ENCODE data around the gene CDH4. TPM values are rescaled to one million over a fixed set of nuclear protein-coding genes. Genes with fewer than 3 reads are reported as not detected.

The CDH4 gene
- total and polyA plus RNA-seq, 10 donors = 0.30 to 20.1 (median 7.7) TPM

DNA sequence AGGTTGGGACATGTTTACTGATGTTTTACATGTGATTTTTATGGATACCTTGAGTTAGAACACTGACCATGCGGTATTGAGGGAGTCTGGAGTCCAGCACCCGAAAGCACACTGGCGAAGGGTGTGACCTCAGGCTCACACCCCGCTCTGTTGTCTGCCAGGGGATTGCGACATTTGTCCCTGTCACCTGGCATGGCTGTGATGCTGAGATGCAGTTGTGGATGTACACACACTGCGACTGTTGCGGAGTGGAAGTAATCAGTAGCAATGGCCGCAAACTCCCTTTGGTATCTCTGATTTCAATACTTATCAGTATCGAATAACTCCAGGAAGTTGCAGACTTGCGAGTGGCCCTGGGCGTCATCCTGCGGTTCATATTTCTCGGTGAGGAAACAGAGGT lies 43.2 kb downstream of the CDH4 start:
- WGBS, 5 donors = 72 to 87% (median 81%) methylated on average over 13 of the region's 13 CpGs
- TF ChIP-seq, protein P1, sequence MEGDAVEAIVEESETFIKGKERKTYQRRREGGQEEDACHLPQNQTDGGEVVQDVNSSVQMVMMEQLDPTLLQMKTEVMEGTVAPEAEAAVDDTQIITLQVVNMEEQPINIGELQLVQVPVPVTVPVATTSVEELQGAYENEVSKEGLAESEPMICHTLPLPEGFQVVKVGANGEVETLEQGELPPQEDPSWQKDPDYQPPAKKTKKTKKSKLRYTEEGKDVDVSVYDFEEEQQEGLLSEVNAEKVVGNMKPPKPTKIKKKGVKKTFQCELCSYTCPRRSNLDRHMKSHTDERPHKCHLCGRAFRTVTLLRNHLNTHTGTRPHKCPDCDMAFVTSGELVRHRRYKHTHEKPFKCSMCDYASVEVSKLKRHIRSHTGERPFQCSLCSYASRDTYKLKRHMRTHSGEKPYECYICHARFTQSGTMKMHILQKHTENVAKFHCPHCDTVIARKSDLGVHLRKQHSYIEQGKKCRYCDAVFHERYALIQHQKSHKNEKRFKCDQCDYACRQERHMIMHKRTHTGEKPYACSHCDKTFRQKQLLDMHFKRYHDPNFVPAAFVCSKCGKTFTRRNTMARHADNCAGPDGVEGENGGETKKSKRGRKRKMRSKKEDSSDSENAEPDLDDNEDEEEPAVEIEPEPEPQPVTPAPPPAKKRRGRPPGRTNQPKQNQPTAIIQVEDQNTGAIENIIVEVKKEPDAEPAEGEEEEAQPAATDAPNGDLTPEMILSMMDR (IDR thresholded peaks at IDR 0.05 in 8 of 11, conservative IDR thresholded peaks at IDR 0.05 in 3 of 11) = no peak
- no peak for TF ChIP-seq POLR2A (IDR thresholded peaks at IDR 0.05)
- peak in 1 of 3 donors; percentile 24 for TF ChIP-seq POLR2AphosphoS5 (IDR thresholded peaks at IDR 0.05)
- no peaks in the 10 kb centered on the region for H3K27me3 ChIP-seq (replicated peaks in 1 of 7)
- H3K4me3 ChIP-seq = peak overlapping the region in 1 of 8 donors; percentile 11
- peaks cover 0 to 60% (median 0%) of the 10 kb centered on the region in 8 donors for H3K9me3 ChIP-seq
- no peak for DNase-seq
- H3K27ac ChIP-seq = peak overlapping the region in 6 of 8 donors; percentile 32 to 75 (median 69)
- intact Hi-C loops (cut with DNase I; ENCODE audit: low total_unique reads) = no loop called here
- no peaks in the 10 kb centered on the region for H3K36me3 ChIP-seq
- H3K4me1 ChIP-seq = peaks cover 0 to 19% (median 0%) of the 10 kb centered on the region in 6 donors

DNA sequence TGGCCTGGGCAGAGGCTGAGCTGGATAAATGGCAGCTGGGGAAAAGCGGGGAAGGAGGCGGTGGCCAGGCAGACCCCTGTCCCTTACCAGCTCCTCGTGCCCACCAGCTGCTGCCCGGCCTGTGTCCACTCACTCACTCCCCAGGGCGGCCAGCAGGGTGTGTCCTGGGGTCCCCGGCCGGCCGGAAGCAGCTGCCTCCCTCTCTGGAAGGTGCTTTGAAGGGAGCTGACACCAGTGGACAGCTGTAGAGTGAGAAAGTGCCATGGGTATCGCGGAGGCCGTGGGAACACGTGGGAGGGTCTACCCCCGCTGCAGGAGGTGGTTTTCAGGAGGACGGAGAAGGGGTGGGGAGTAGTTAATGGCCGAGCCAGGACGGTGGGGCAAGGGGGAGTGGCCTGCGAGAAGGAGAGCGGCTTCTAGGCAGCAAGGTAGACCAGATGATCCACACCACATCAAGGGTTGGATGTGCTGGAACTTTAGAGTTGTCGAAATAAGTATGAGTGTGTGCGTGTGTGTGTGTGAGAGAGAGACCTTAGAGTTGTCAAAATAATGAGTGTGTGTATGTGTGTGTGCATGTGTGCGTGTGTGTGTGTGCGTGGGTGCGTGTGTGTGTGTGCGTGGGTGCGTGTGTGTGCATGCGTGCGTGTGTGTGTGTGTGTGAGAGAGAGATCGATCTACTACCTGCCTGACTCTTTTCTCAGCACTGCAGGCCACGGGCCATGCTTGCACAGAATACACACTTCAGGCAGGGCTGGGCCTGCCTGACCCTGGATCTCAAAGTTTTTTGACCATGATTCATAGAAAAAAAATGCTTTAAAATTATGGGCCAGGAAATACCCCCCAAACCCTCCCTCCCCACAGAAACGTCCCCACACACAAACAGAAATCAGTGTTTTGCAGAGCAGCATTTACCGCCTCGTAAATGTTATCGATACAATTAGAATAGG lies 43.9 kb downstream of the CDH4 start:
- 64 to 74% (median 69%) methylated on average over 33 of the region's 33 CpGs for WGBS, 5 donors
- TF ChIP-seq, protein P1 (IDR thresholded peaks at IDR 0.05 in 8 of 11, conservative IDR thresholded peaks at IDR 0.05 in 3 of 11) = peak in 1 of 11 experiments; percentile 16
- TF ChIP-seq POLR2AphosphoS5 (IDR thresholded peaks at IDR 0.05) (peak in 2 of 3 donors; percentile 28 to 42), POLR2A (IDR thresholded peaks at IDR 0.05) (no peak)
- peaks cover 0 to 19% (median 0%) of the 10 kb centered on the region in 6 donors for H3K4me1 ChIP-seq
- peak; percentile 71 for DNase-seq
- intact Hi-C loops (cut with DNase I; ENCODE audit: low total_unique reads) = no loop called here
- H3K27me3 ChIP-seq (replicated peaks in 1 of 7) = no peaks in the 10 kb centered on the region
- peaks cover 0 to 58% (median 0%) of the 10 kb centered on the region in 8 donors for H3K9me3 ChIP-seq
- peak overlapping the region in 1 of 8 donors; percentile 11 for H3K4me3 ChIP-seq
- H3K27ac ChIP-seq = peak overlapping the region in 6 of 8 donors; percentile 32 to 75 (median 69)
- no peaks in the 10 kb centered on the region for H3K36me3 ChIP-seq

DNA sequence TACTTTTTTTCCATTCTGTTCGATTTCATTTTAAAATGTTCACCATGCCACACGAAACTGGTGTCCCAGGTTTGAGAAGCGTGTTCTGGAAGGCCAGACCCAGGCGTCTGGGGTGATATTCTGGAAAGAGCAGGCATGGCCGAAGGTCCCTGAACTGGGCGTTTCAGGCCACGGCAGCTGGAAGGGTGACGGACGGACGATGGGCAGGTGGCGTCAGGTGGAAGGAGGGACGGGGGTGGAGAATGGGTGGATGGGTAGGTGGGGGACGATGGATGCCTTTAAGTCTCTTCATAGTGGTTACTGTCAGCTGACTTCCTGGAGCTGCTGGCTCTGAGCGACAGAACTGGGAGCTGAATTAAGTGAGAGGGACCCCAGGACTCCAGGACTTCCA lies 44.6 kb downstream of the CDH4 start:
- intact Hi-C loops (cut with DNase I; ENCODE audit: low total_unique reads) = no loop called here
- H3K4me1 ChIP-seq = peaks cover 0 to 19% (median 0%) of the 10 kb centered on the region in 6 donors
- H3K9me3 ChIP-seq = peaks cover 0 to 53% (median 0%) of the 10 kb centered on the region in 8 donors
- no peak overlapping the region for H3K27ac ChIP-seq
- peak; percentile 56 for DNase-seq
- H3K36me3 ChIP-seq = no peaks in the 10 kb centered on the region
- H3K4me3 ChIP-seq = no peak overlapping the region
- no peak for TF ChIP-seq POLR2A (IDR thresholded peaks at IDR 0.05)
- no peak for TF ChIP-seq POLR2AphosphoS5 (IDR thresholded peaks at IDR 0.05)
- TF ChIP-seq, protein P1 (IDR thresholded peaks at IDR 0.05 in 8 of 11, conservative IDR thresholded peaks at IDR 0.05 in 3 of 11) = no peak
- WGBS, 5 donors = 82 to 90% (median 83%) methylated on average over 14 of the region's 14 CpGs
- no peaks in the 10 kb centered on the region for H3K27me3 ChIP-seq (replicated peaks in 1 of 7)

DNA sequence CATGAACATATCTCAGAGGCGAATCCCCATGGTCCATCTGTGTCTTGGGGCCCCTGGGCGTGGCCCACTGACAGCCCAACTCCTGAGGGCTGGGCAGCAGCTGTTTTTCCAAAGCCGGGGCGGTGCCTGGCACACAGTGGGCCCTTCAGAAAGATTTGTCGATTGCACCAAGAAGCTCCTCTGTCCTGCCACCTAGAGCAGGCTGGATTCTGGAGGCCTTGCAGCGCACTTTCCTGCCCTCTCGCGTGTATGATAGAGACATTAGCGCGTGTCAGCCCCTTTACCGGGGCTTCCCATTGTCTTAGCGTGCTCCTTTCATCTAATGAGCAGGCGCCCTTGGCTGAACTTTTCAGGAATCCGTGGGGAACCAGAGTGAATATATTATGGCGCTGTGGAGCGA lies 45.4 kb downstream of the CDH4 start:
- peaks cover 0 to 19% (median 0%) of the 10 kb centered on the region in 6 donors for H3K4me1 ChIP-seq
- no peak for DNase-seq
- TF ChIP-seq POLR2AphosphoS5 (IDR thresholded peaks at IDR 0.05) (no peak), POLR2A (IDR thresholded peaks at IDR 0.05) (no peak)
- TF ChIP-seq, protein P1 (IDR thresholded peaks at IDR 0.05 in 8 of 11, conservative IDR thresholded peaks at IDR 0.05 in 3 of 11) = no peak
- no peak overlapping the region for H3K27ac ChIP-seq
- no peaks in the 10 kb centered on the region for H3K27me3 ChIP-seq (replicated peaks in 1 of 7)
- peaks cover 0 to 51% (median 0%) of the 10 kb centered on the region in 8 donors for H3K9me3 ChIP-seq
- no peaks in the 10 kb centered on the region for H3K36me3 ChIP-seq
- no peak overlapping the region for H3K4me3 ChIP-seq
- 87 to 94% (median 92%) methylated on average over 16 of the region's 16 CpGs for WGBS, 5 donors
- intact Hi-C loops (cut with DNase I; ENCODE audit: low total_unique reads) = no loop called here
